Amygdala (tissue), 56 donors: ENCODE results near the gene C11orf16.
A peak's percentile ranks its signal among the peaks of the same experiment; 100 is the strongest.
"Not testable (repeated sequence)": the region's sequence is repeated elsewhere in the genome, so short reads cannot be mapped to it uniquely, and the experiment has no call there.

Source experiments
- DNase-seq, 56 donors: peaks; one replicate each; lab custom pipeline; 2025; lab: John Stamatoyannopoulos, UW

C11orf16 gene

DNA sequence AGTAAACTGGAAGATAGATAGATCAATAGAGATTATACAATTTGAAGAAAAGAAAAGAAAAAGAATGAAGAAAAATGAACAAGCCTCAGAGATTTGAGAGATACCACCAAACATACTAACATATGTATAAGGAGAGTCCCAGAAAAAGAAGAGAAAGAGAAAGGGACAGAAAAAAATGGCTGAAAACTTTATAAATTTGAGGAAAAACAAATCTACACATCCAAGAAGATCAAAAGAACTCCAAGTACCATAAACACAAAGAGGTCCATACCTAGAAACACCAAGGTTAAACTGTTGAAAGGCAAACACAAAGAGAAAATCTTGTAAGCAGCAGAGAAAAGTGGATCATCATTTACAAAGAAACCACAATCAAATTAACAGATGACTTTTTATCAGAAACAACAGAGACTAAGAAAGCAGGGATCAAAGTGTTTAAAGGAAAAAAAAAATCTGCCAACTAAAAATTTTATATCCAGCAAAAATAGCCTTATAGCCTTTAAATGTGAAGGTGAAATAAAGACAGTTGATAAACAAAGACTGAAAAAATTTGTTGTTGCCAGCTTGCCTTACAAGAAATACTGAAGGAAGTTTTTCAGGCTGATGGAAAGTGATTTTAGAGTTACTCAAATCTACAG is 33.5 kb downstream of the C11orf16 start:
- DNase-seq, result no peak

- not testable (repeated sequence) for DNase-seq
Observed at GRCh38 chr11:8891185-8891584, 41.6 kb downstream of the C11orf16 start.

GRCh38 chr11:8886322-8886721 is 46.4 kb downstream of the C11orf16 start:
- no peak for DNase-seq

DNA sequence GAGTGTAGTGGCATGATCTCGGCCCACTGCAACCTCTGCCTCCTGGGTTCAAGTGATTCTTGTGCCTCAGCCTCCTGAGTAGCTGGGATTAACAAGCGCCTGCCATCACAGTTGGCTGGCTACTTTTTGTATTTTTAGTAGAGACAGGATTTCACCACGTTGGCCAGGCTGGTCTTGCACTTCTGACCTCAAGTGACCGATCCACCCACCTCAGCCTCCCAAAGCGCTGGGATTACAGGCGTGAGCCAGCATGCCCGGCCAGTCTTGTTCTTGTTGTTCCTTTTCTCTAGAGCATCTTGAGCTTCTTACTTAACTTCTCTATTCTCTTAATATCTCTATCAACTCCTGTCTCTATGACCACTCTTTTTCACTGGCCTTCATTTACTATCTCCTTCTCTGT is 51.2 kb downstream of the C11orf16 start:
- not testable (repeated sequence) for DNase-seq

DNA sequence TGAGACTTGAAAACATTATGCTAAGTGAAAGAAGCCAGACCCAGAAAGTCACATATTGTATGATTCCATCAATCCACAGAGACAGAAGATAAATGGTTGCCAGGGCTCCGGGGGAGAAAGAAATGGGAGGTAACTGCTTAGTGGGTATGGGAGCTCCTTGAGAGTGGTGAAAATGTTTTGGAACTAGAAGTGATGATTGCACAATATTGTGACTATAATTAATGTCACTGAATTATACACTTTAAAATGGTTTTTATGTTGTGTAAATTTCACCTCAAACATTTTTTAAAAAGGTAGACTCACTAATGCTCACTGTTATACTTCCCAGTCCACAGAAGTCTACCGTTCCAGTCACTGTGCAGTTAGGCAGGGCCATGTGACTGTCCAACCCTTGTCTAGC is 54.0 kb downstream of the C11orf16 start:
- no peak for DNase-seq

DNA sequence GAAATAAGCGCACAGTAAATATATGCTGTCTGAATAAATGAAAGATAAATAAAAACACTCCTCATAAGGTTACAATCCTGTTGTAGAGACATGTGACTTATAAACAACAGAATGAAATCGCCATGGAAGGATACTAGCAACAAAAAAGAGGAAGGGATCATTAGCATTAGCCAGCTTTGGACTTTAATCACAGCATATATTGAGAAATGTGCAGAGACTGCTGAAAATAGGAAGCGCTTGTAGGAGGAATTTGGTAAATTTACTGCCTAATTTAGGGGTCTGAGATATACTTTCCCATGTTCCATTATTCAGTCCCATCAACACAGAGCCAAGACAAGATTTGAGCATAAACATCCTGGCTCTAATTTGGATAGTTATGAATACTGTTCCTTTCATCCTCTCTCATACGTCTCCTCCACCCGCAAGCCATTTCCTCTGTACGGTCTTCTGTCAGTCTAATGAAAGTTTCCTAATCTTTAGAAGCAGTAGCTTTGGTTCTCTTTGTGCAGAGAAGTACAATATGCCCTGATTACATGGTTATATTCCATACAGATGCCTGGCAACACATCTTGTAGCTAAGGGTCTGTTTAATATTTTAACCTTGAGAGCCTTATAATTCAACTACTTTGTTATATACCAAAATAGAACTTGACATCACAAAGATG is 58.9 kb downstream of the C11orf16 start:
- no peak for DNase-seq

DNA sequence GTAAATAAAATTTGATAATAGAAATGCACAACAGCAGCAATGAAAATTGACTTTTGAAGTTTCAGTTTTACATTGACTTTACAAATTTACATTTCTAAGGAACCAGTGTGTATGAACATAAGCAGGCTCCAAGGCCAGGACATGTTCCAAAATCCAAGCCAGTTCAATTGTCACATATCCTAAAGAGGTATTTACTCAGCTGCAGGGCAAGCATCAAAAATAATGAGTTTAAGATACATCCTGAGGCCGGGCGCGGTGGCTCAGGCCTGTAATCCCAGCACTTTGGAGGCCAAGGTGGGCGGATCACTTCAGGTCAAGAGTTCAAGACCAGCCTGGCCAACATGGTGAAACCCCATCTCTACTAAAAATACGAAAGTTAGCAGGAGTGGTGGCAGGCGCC is 60.8 kb downstream of the C11orf16 start:
- DNase-seq, result no peak

DNA sequence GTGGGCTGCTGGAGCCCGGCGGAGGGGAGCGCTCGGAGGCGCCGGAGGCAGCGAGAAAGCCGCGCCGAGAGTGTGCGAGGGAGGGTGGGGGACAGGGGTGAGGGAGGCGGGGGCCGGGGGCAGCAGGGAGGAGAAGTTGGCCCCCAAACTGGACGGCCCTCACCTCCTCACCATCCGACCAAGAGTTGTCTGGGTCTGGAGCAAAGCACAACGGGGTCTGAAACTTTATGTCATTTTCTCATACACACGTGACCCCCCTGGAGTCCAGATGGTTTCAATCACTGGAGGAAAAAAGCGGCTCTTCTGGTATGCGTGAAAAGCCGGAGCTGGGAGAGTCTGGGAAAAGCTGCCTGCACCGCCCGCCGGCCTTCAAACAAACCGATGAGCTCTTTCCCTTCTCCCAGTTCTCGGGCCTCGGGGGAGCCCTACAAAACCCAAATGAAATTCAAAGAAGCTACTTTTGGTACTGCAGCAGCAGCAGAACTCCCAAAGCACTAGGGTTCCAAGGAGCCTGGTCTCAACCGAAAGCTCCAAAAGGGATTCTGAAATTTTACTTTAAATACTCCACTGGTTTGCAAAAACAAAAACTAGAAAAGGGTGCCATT is 61.5 kb downstream of the C11orf16 start:
- DNase-seq, result peak in 42 of 56 donors; percentile 8 to 74 (median 30)

DNA sequence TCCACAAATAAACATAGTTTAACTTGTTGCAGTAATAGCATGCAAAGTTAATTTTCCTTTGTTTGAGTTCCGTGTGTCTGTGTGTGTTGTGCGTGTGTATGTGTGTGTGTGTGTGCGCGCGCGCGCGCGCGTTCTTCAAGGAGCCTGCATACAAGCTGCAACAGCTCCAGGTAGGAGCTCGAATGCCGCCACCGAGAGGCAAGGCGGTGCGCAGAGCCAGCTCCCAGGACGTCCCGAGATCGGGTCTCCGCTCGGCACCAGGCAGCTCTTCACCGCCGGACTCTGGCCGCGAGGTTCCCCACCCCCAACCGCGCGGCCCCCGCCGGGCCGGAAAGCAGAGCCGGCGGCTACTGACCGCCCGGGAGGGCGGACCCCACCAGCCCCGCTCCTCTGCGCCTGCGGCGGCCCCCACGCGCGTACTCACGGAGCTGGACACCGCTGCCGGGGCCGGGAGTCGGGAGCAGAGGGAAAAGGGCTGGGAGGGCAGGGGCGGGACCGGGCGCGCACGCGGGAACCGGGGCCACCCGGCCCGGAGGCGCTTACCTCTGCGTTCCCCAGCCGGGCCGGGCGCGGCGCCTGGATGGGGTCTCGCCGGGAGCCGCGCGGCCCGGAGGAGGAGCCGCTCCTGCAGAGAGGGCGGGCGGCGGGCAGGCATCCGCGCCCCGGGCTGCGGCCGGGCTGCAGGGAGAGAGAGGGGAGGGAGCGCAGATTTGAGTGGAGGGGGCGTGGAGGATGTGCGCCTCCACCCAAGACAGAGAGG is 62.2 kb downstream of the C11orf16 start:
- peak in 35 of 56 donors; percentile 3 to 57 (median 31) for DNase-seq
